Activated naive CD8-positive, alpha-beta T cell (primary cell): ENCODE data around the gene RBBP5.

ENCODE experiments used
- H3K27ac Mint-ChIP-seq: one replicate; pipeline ENCODE4 v1.8.0; 2021; ENCODE audit warnings: mixed read lengths
- H3K27me3 Mint-ChIP-seq: one replicate; pipeline ENCODE4 v1.8.0; 2021; ENCODE audit warnings: mixed read lengths
- H3K36me3 Mint-ChIP-seq: one replicate; pipeline ENCODE4 v1.8.0; 2021; ENCODE audit warnings: mixed read lengths
- H3K4me1 Mint-ChIP-seq: one replicate; pipeline ENCODE4 v1.8.0; 2021; ENCODE audit warnings: low read depth, mixed read lengths
- H3K4me3 Mint-ChIP-seq: one replicate; pipeline ENCODE4 v1.8.0; 2021; ENCODE audit warnings: mild to moderate bottlenecking, mixed read lengths
- H3K9me3 Mint-ChIP-seq: one replicate; pipeline ENCODE4 v1.8.0; 2021; ENCODE audit warnings: low read depth, mixed read lengths

The RBBP5 gene

DNA sequence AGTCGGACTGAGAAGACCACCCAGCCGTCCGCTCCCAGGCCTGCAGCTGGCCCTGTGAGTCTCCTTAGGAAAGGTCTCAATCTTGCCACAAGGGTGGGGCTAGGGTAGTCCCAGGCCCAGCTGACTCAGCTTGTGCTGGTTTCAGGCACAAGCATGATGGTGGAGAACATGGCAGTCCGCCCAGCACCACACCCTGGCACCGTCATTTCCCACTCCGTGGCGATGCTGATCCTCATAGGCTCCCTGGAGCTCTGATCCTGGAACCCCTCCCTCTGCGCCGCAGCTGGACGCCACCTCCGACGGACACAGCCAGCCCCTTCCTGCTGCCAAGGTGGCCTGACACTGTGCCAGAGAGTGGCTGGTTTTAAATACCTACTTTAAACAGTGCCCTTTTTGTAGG, 48.3 kb downstream of the RBBP5 start:
- H3K9me3 Mint-ChIP-seq: no peaks in the 10 kb centered on the region
- H3K27me3 Mint-ChIP-seq: no peaks in the 10 kb centered on the region
- no peak overlapping the region for H3K4me3 Mint-ChIP-seq
- no peaks in the 10 kb centered on the region for H3K36me3 Mint-ChIP-seq
- H3K4me1 Mint-ChIP-seq: no peaks in the 10 kb centered on the region
- H3K27ac Mint-ChIP-seq: no peak overlapping the region

- H3K27me3 Mint-ChIP-seq: no peaks in the 10 kb centered on the region
- H3K4me1 Mint-ChIP-seq: no peaks in the 10 kb centered on the region
- H3K4me3 Mint-ChIP-seq: no peak overlapping the region
Observed at GRCh38 chr1:205072881-205073280, 48.9 kb downstream of the RBBP5 start.

GRCh38 chr1:205072286-205072685, 49.5 kb downstream of the RBBP5 start:
- Mint-ChIP-seq H3K27me3 (no peaks in the 10 kb centered on the region), H3K4me3 (no peak overlapping the region), H3K27ac (no peak overlapping the region), H3K4me1 (no peaks in the 10 kb centered on the region), H3K36me3 (no peaks in the 10 kb centered on the region), H3K9me3 (no peaks in the 10 kb centered on the region)

More at GRCh38 chr1:205072881-205073280, 48.9 kb downstream of the RBBP5 start:
- no peak overlapping the region for H3K27ac Mint-ChIP-seq
- H3K36me3 Mint-ChIP-seq: no peaks in the 10 kb centered on the region
- no peaks in the 10 kb centered on the region for H3K9me3 Mint-ChIP-seq

- no peaks in the 10 kb centered on the region for H3K4me1 Mint-ChIP-seq
- H3K27me3 Mint-ChIP-seq: no peaks in the 10 kb centered on the region
- H3K9me3 Mint-ChIP-seq: no peaks in the 10 kb centered on the region
- no peak overlapping the region for H3K27ac Mint-ChIP-seq
- H3K36me3 Mint-ChIP-seq: no peaks in the 10 kb centered on the region
- no peak overlapping the region for H3K4me3 Mint-ChIP-seq
Observed at GRCh38 chr1:205071801-205072200, 50.0 kb downstream of the RBBP5 start.

DNA sequence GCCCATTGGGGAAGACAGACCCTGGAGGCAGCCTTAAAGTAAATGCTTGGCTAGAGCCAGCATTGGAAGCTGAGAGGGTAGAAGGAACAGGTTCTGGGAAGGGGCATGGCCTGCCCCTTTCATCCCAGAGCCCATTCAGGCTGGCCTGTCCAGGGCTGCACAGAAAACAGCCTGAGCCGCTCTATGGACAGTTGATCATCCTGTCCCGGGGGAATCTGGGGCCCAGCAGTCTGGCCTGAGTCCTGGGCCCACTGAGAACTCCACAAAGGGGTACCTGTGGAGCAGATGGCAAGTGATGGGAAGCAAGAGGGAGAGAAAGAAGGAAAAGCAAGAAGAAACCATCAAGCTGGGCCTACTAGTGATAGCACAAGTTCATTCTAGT, 50.8 kb downstream of the RBBP5 start:
- no peaks in the 10 kb centered on the region for H3K36me3 Mint-ChIP-seq
- no peaks in the 10 kb centered on the region for H3K27me3 Mint-ChIP-seq
- H3K9me3 Mint-ChIP-seq: no peaks in the 10 kb centered on the region
- H3K4me1 Mint-ChIP-seq: no peaks in the 10 kb centered on the region
- no peak overlapping the region for H3K27ac Mint-ChIP-seq
- no peak overlapping the region for H3K4me3 Mint-ChIP-seq

- no peaks in the 10 kb centered on the region for H3K36me3 Mint-ChIP-seq
- no peaks in the 10 kb centered on the region for H3K9me3 Mint-ChIP-seq
- no peak overlapping the region for H3K4me3 Mint-ChIP-seq
- no peaks in the 10 kb centered on the region for H3K27me3 Mint-ChIP-seq
- H3K27ac Mint-ChIP-seq: no peak overlapping the region
- no peaks in the 10 kb centered on the region for H3K4me1 Mint-ChIP-seq
Observed at GRCh38 chr1:205069371-205070125, 52.2 kb downstream of the RBBP5 start.

GRCh38 chr1:205068457-205069040, 53.2 kb downstream of the RBBP5 start:
- Mint-ChIP-seq H3K27me3 (no peaks in the 10 kb centered on the region), H3K4me3 (no peak overlapping the region), H3K4me1 (no peaks in the 10 kb centered on the region), H3K27ac (no peak overlapping the region), H3K9me3 (no peaks in the 10 kb centered on the region), H3K36me3 (no peaks in the 10 kb centered on the region)

- Mint-ChIP-seq H3K9me3 (no peaks in the 10 kb centered on the region), H3K36me3 (no peaks in the 10 kb centered on the region), H3K4me3 (no peak overlapping the region)
Observed at GRCh38 chr1:205068001-205068400, 53.8 kb downstream of the RBBP5 start.

DNA sequence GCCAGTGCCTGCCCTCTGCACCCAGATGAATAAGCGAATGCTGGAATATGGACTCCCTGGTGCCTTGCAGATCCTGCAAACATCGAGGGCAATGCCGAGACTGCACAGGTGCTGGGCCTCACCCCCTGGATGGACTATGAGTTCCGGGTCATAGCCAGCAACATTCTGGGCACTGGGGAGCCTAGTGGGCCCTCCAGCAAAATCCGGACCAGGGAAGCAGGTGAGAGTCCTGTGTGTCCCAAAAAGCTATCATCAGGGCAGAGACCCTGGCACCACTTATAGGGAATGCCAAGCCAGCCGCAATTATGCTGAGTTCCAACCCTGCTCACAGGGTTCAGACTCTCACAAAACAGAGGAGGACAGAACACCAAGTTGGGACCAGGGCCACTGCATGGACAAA, 54.7 kb downstream of the RBBP5 start:
- Mint-ChIP-seq H3K4me3 (no peak overlapping the region), H3K4me1 (no peaks in the 10 kb centered on the region), H3K27me3 (no peaks in the 10 kb centered on the region), H3K36me3 (no peaks in the 10 kb centered on the region), H3K27ac (no peak overlapping the region), H3K9me3 (no peaks in the 10 kb centered on the region)

More at GRCh38 chr1:205068001-205068400, 53.8 kb downstream of the RBBP5 start:
- no peak overlapping the region for H3K27ac Mint-ChIP-seq
- H3K27me3 Mint-ChIP-seq: no peaks in the 10 kb centered on the region
- H3K4me1 Mint-ChIP-seq: no peaks in the 10 kb centered on the region

GRCh38 chr1:205066141-205066818, 55.5 kb downstream of the RBBP5 start:
- H3K9me3 Mint-ChIP-seq: no peaks in the 10 kb centered on the region
- H3K27me3 Mint-ChIP-seq: no peaks in the 10 kb centered on the region
- H3K36me3 Mint-ChIP-seq: no peaks in the 10 kb centered on the region
- H3K27ac Mint-ChIP-seq: no peak overlapping the region
- no peak overlapping the region for H3K4me3 Mint-ChIP-seq
- H3K4me1 Mint-ChIP-seq: no peaks in the 10 kb centered on the region

DNA sequence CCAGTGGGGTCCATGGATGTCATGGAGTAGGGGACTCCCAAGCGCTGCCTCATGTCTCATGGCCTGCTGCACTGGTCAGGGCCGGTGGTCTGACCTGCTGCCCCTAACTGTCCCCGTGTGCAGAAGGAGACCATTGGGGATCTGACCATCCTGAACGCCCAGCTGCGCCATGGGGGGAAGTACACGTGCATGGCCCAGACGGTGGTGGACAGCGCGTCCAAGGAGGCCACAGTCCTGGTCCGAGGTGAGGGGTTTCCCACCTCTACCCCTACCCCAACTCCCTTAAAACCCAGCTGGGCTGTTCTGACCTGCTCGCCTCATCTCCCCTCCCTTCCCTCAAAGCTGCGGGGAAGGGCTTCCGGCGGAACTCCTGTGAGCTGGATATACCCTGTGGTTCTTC, 56.1 kb downstream of the RBBP5 start:
- Mint-ChIP-seq H3K4me3 (no peak overlapping the region), H3K4me1 (no peaks in the 10 kb centered on the region), H3K27me3 (no peaks in the 10 kb centered on the region)

GRCh38 chr1:205064741-205065316, 56.9 kb downstream of the RBBP5 start:
- Mint-ChIP-seq H3K27ac (no peak overlapping the region), H3K9me3 (no peaks in the 10 kb centered on the region), H3K4me3 (no peak overlapping the region), H3K4me1 (no peaks in the 10 kb centered on the region), H3K36me3 (no peaks in the 10 kb centered on the region), H3K27me3 (no peaks in the 10 kb centered on the region)

More for the DNA sequence above, 56.1 kb downstream of the RBBP5 start:
- H3K9me3 Mint-ChIP-seq: no peaks in the 10 kb centered on the region
- no peaks in the 10 kb centered on the region for H3K36me3 Mint-ChIP-seq
- no peak overlapping the region for H3K27ac Mint-ChIP-seq

DNA sequence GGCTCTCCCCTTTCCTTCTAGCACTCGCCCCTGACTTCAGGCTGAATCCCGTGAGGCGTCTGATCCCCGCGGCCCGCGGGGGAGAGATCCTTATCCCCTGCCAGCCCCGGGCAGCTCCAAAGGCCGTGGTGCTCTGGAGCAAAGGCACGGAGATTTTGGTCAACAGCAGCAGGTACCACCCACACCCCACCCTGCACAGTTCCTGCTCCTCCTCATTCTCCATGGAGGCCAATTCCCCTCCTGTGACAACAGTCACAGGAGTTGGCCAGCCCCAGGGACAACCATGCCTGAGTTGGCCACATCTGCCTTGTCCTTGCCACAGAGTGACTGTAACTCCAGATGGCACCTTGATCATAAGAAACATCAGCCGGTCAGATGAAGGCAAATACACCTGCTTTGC, 57.5 kb downstream of the RBBP5 start:
- H3K36me3 Mint-ChIP-seq: no peaks in the 10 kb centered on the region
- no peak overlapping the region for H3K27ac Mint-ChIP-seq
- no peaks in the 10 kb centered on the region for H3K4me1 Mint-ChIP-seq
- no peaks in the 10 kb centered on the region for H3K27me3 Mint-ChIP-seq
- H3K4me3 Mint-ChIP-seq: no peak overlapping the region
- H3K9me3 Mint-ChIP-seq: no peaks in the 10 kb centered on the region

- no peaks in the 10 kb centered on the region for H3K4me1 Mint-ChIP-seq
- no peaks in the 10 kb centered on the region for H3K27me3 Mint-ChIP-seq
- H3K4me3 Mint-ChIP-seq: no peak overlapping the region
- H3K36me3 Mint-ChIP-seq: no peaks in the 10 kb centered on the region
- no peaks in the 10 kb centered on the region for H3K9me3 Mint-ChIP-seq
- H3K27ac Mint-ChIP-seq: no peak overlapping the region
Observed at GRCh38 chr1:205062895-205063294, 58.9 kb downstream of the RBBP5 start.

DNA sequence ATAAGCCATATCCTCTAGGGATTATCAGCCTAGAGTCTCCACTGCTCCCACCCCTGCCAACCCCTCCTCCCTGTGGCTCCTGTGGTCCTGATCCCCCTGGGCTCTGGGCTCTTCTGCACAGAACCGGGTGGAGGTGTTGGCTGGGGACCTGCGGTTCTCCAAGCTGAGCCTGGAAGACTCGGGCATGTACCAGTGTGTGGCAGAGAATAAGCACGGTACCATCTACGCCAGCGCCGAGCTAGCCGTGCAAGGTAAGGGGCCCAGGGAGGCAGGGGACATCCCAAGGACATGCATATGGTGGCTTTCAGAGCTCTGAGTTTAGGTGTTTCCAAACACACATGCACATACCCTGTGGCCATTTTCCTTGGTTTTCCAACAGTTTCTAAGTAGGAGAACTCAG, 59.5 kb downstream of the RBBP5 start:
- no peak overlapping the region for H3K27ac Mint-ChIP-seq
- H3K36me3 Mint-ChIP-seq: no peaks in the 10 kb centered on the region
- no peaks in the 10 kb centered on the region for H3K4me1 Mint-ChIP-seq
- no peak overlapping the region for H3K4me3 Mint-ChIP-seq
- no peaks in the 10 kb centered on the region for H3K27me3 Mint-ChIP-seq
- H3K9me3 Mint-ChIP-seq: no peaks in the 10 kb centered on the region
